ENCODE measurements around the gene CDC42EP1.
"Not testable (repeated sequence)": the region's sequence is repeated elsewhere in the genome, so short reads cannot be mapped to it uniquely, and the experiment has no call there.

Gene CDC42EP1

GRCh38 chr22:37575490-37576003 lies 15.3 kb downstream of the CDC42EP1 start:
- in situ Hi-C loops (cut with MboI; ENCODE audit: low sequenced_read_pairs) = no loop called here

GRCh38 chr22:37578002-37578401 lies 17.7 kb downstream of the CDC42EP1 start:
- in situ Hi-C loops (cut with MboI; ENCODE audit: low sequenced_read_pairs) = no loop called here

DNA sequence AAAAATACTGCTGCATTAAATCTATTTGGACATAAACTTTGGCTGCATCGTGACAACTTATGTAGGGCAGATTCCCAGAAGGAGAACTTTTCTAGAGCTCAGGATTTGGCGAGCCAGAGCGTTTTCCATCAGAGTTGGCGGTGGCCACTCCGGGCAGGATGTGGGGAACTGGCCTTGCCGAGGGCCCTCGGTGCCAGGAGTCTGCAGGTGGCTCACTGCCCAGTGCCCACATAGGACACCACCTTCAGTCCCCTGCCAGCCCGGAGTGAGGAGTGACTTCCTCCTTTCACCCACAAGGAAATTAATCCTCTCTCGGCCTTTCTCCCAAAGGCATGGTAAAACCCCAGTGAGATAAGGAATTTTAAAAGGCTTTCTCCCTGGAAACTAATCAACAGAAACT lies 21.2 kb downstream of the CDC42EP1 start:
- in situ Hi-C loops (cut with MboI; ENCODE audit: low sequenced_read_pairs) = no loop called here

GRCh38 chr22:37582526-37582925 lies 22.2 kb downstream of the CDC42EP1 start:
- in situ Hi-C loops (cut with MboI; ENCODE audit: low sequenced_read_pairs) = no loop called here

DNA sequence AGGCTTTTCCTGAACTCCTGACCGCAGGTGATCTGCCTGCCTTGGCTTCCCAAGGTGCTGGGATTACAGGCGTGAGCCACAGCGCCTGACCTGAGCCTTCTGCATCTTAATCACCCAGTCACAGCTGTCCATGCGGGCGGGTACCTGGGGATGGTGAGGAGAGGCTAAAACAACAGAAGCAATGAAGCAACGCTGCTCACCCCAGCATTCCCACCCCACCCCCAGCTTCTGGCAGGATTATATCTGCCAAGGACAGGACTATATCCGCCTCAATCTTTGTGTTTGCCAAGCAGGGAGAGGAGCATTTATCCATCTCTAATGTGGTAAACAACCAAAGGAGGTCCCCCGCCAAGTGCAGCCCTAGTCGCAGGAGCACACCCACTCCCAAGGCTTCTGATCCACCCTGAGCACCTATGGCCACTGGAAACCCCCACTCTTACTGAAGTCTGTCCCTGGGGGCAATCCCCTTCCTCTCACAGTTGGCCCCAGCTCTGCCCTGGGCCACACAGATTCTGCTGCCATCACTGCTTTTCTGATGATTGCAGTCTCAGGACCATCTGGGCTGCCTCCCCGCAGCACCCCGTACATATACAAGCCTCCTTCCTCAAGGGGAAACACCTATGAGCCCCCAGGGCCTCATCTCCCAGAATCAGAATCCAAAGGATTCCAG lies 28.4 kb downstream of the CDC42EP1 start:
- in situ Hi-C loops (cut with MboI; ENCODE audit: low sequenced_read_pairs) = no loop called here

GRCh38 chr22:37589636-37590035 lies 29.4 kb downstream of the CDC42EP1 start:
- in situ Hi-C loops (cut with MboI; ENCODE audit: low sequenced_read_pairs) = no loop called here

- in situ Hi-C loops (cut with MboI; ENCODE audit: low sequenced_read_pairs) = not testable (repeated sequence)
Measured at GRCh38 chr22:37591081-37591480, 30.8 kb downstream of the CDC42EP1 start.

- in situ Hi-C loops (cut with MboI; ENCODE audit: low sequenced_read_pairs) = no loop called here
Measured at GRCh38 chr22:37591823-37592404, 31.6 kb downstream of the CDC42EP1 start.

- in situ Hi-C loops (cut with MboI; ENCODE audit: low sequenced_read_pairs) = no loop called here
Measured at GRCh38 chr22:37594237-37594636, 34.0 kb downstream of the CDC42EP1 start.

GRCh38 chr22:37599153-37599552 lies 38.9 kb downstream of the CDC42EP1 start:
- in situ Hi-C loops (cut with MboI; ENCODE audit: low sequenced_read_pairs) = no loop called here

GRCh38 chr22:37601203-37601539 lies 40.9 kb downstream of the CDC42EP1 start:
- in situ Hi-C loops (cut with MboI; ENCODE audit: low sequenced_read_pairs) = no loop called here

DNA sequence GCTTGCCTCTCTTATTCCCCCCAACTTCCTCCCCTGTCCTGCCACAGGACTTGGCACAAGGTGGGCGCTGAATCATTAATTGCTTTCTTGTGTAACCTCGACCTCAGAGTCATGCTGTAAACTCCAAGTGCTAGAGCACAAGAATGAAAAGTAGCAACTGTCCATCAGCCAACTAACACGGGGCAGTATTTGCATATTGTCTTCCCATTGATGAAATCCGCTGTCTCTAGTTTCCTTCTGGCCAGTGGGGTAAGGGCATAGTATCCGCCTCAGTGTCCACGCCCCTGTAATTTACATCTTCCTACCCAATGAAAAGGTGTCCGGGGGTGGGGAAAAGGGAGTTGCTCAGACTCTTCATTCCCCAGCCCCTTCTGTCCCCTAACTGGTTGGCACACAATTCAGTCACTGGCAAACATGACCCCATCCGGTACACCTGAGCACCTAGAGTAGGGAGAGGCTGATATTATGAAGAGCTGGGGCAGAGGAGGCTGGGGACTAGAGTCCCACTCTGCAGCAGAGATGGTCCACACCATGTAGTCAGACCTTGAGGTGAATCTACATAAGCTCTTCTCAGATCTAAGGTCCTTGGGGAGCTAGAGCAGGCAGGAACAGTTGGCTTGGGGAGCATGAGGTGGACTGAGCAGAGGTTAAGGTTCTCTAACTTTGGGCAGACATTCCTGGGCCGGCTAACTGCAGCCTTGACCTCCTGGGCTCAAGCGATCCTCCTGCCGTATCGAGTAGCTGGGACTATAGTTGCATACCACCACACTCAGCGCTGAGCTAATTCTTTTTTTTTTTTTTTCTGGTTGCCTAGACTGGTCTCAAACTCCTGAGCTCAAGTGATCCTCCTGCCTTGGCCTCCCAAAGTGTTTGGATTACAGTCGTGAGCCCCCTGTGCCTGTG lies 41.5 kb downstream of the CDC42EP1 start:
- in situ Hi-C loops (cut with MboI; ENCODE audit: low sequenced_read_pairs) = no loop called here

DNA sequence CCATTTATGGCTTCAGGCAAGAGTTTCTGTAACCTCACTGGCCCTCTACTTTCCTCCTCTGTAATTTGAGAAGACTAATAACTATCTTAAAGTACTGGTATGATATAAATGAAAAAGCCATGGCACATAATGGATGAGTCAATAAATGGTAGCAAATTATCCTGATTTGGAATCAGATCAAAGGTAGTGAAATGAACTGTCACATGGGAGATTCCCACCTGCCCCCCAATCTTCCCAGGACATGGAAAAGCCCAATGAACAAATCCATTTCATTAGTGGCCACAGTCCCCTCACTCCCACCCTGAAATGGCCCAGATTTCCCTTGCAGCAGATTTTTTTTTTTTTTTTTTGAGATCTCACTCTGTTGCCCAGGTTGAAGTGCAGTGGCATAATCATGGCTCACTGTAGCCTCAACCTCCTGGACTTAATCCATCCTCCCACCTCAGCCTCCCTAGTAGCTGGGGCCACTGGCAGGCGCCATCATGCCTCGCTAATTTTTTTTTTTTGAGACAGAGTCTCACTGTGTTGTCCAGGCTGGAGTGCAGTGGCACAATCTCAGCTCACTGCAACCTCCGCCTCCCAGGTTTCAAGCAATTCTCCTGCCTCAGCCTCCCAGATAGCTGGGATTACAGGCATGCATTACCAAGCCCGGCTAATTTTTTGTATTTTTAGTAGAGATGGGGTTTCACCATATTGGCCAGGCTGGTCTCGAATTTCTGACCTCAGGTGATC lies 42.4 kb downstream of the CDC42EP1 start:
- in situ Hi-C loops (cut with MboI; ENCODE audit: low sequenced_read_pairs) = not testable (repeated sequence)

GRCh38 chr22:37604074-37604473 lies 43.8 kb downstream of the CDC42EP1 start:
- in situ Hi-C loops (cut with MboI; ENCODE audit: low sequenced_read_pairs) = no loop called here

- in situ Hi-C loops (cut with MboI; ENCODE audit: low sequenced_read_pairs) = no loop called here
Measured at GRCh38 chr22:37604875-37605274, 44.6 kb downstream of the CDC42EP1 start.

- in situ Hi-C loops (cut with MboI; ENCODE audit: low sequenced_read_pairs) = no loop called here
Measured at GRCh38 chr22:37607010-37607934, 47.0 kb downstream of the CDC42EP1 start.

DNA sequence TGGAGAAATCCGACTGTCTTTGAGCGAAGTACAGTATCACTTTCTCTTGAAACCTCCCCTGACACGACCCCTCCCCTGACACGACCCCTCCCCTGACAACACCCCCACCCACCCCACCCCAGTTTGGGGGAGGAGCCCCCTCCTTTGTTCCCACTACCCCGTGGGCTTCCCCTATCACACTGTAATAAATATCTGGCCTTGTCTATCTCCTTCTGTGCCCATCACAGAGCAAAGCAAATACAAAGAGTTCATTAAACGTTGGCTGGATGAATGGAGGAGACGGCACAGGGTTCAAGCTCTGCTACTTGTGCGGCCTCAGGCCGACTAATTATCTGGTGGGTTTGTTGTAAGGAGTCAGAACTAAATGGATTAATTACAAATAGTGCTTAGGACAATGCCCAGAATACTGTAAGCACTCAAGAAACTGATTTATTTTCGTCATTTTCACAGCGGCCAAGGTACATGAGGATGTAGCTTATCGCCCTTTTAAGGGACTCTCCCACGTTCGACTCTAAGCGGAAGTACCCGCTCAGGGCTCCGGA lies 47.7 kb downstream of the CDC42EP1 start:
- in situ Hi-C loops (cut with MboI; ENCODE audit: low sequenced_read_pairs) = no loop called here

DNA sequence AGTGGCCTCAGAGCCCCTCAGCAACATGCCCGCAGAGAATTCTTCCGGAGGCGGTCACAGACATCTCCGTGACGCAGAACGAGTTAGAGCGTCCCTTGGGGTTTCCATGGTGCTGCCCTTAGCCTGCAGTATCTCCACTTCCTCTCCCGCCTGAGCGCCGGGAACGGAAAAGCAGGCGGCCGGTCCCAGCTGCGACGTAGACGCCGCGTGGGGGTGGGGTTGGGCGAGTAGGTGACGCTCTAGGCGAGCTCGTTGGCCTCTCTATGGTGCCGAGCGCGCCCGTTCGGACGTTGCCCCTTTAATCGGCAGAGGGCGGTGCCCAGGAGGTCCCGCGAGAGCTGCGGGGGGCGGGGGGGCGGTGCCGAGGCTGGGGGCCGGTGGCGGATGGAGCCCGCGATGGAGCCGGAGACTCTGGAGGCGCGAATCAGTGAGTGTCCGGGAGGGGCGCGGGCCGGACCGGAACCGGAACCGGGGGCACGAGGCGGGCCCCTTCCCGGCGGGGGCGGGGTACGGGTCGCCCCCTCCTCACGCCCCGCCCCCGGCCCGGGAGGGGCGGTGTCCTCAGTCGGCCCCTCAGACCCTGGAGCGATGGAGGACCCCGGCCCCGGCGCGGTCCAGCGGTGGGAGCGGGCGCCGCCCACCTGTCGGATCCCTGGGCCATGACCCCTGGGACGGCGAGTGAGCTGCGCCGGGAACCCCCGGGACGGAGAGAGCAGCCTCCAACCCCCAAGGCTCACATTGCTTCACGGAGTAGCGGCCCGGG lies 48.4 kb downstream of the CDC42EP1 start, which contains the start of gene GGA1:
GGA1 (plus strand) TSS at position 358 of the 763 bp plus-strand sequence; CDS start at position 385, 27 bp downstream.
- in situ Hi-C loops (cut with MboI; ENCODE audit: low sequenced_read_pairs) = no loop called here

Data from hTERT RPE-1 (cell line).